NCI-H69 (cell line): ENCODE measurements around the gene CX3CR1.

Source experiments
- DNase-seq: peaks from one replicate; lab custom pipeline; 2025; lab: John Stamatoyannopoulos, UW

Gene CX3CR1

GRCh38 chr3:39291903-39292329, 12.1 kb upstream of the CX3CR1 start:
- DNase-seq, result peak; percentile 59

GRCh38 chr3:39290255-39290654, 10.4 kb upstream of the CX3CR1 start:
- DNase-seq, result no peak

- no peak for DNase-seq
Measured at GRCh38 chr3:39289107-39289506, 9.3 kb upstream of the CX3CR1 start.

DNA sequence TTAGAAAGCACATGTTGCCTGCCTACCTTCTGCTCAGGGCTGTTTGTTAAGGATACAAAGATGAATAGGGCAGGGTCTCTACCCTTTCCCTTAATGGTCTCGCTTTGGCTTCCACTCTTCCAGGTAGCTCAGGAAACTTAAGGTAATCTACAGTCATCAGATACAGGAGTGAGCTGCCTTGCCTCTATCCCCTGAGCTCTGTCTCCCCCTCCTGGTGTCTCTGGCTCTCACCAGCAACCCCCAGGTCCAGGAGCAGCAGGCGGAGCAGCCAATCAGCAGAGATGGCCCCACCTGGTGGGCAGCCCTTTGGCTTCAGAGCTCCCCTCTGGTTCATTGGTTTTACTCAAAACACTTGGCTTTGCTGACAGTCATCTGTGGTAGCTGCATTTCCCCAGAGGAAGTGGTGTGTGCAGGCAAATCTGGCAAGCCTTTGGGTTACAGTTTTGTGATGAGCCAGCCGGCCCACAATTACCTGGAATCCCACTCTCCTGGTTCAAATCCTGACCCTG, 8.5 kb upstream of the CX3CR1 start:
- peak; percentile 94 for DNase-seq

- peak; percentile 37 for DNase-seq
Measured at GRCh38 chr3:39287216-39288164, 7.7 kb upstream of the CX3CR1 start.

- DNase-seq, result no peak
Measured at GRCh38 chr3:39286771-39287170, 6.9 kb upstream of the CX3CR1 start.

- DNase-seq, result no peak
Measured at GRCh38 chr3:39285332-39285731, 5.5 kb upstream of the CX3CR1 start.

DNA sequence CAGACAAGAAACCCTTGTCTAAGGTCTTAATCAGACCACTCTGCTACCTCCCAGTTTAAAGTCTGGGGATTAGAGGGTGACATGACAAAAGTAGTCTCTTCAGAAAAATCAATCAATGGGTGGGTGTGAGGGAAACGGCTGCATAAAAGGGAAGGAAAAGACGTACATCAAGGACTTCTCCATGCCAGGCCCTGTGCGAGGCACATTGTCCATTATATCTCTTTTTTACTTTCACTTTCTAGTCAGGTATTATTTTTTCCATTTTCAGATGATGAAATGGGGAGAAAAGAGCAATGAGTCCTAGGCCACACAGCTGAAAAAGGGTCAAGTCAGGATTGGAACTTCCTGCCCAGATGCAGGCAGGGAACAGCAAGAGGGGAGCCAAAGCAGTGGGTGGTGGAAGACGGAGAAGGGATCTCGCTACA, 4.6 kb upstream of the CX3CR1 start:
- DNase-seq, result no peak

DNA sequence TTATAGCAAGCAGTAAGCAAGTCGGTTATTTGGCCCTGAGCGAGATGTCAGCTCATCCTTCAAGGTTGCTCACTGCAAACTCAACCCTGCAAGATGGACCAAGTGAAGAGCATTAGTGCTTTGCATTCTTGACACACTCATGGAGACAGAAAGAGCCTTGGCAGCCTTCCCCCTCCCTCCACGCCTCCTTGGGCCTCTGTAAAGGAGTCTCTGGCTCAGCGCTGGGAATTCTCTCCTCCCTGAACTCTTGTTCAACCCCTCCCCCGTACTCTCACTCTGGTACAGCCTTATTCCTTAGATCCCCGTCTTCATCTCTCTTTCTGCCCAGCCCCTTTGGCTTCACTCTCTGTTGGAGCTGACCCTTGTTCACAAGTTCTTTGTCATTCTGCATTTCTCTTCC, 2.2 kb upstream of the CX3CR1 start:
- DNase-seq, result no peak

- peak; percentile 43 for DNase-seq
Measured at GRCh38 chr3:39281533-39281932, 1.7 kb upstream of the CX3CR1 start.

DNA sequence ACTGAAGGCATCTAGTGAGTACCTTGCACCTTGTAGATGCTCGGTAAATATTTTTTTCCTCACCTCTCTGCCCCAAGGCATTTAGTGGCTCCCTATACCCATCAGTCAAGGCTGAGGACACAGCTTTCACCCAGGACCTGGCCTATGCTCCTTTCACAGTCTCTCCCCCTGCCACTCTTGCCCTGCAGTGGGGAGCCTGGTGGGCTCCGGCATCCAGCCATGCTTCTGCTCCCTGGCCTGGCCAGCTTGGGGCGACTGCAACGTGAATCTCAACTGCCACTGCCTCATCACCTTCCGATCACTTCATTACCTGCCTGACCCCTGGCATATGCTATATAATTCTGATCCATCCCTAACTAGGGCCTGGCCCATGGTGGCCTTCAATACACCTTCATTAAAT, 735 bp upstream of the CX3CR1 start:
- no peak for DNase-seq

DNA sequence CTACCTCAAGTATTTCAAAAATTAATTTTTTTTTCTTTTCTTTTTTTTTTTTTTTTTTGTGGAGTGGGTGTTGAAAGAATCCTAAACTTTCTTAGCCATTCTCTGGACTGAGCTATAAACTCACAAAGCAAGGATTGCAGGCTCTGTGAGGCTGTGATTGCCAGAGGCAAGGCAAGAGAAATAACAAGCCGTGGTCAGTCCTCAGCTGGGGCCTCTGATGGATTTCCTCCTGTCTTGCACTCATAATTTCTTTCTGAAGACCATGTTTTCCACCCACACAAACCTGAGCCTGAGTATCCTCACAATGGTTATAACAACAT, 1.3 kb downstream of the CX3CR1 start:
- no peak for DNase-seq

- DNase-seq, result no peak
Measured at GRCh38 chr3:39277893-39278615, 1.8 kb downstream of the CX3CR1 start.

DNA sequence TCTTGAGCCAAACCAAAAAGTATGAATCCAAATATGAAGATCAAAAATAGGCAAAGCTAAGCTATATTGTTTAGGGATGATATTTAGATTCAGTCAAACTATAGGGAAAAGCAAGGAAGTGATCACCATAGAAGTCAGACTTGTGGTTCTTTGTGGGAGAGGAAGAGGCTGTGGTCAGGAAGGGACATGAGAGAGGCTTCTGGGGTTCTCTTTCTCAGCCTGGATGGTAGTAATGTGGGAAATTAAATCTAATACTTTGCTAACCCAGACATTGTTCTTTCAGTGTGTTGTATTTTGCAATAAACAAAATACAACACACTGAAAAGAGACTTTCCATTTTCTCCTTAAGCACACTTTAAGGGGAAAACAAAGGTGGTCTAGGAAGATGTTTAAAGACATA, 3.1 kb downstream of the CX3CR1 start:
- DNase-seq, result no peak

GRCh38 chr3:39275963-39276593, 3.8 kb downstream of the CX3CR1 start:
- DNase-seq, result no peak

DNA sequence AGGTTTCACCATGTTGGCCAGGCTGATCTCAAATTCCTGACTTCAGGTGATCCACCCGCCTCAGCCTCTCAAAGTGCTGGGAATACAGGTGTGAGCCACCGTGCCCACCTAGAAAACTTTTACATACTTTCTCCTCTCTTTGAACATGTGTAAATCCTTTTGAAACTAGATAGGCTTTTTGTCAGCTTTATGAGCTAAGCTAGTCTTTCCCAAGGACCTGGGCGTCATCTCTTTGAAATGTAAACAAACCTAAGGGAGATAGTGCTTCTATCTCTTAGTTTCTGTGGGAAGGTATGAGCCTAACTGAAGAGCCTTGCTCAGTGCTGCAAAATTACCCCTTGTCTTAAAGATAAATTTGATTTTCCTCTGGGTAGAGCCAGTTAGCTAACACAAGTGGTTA, 4.8 kb downstream of the CX3CR1 start:
- no peak for DNase-seq

DNA sequence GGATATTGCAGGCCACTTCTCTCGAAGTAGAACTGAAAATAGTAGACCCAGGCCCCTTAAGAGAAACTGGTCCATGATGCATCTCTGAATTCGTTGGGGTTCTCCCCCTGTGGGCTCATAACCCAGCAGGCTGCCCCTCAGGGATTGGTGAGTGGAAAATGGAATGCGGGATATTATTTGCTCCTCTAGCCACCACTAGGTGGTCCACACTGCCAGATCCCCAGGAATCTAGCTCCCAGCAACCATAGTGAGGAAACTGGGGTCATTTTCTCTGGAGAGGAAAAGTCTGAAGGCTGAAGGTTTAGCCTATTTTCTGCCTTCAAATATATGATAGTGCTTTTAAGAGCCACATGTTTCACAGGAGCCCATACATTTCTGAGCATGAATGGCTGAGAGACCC, 6.7 kb downstream of the CX3CR1 start:
- no peak for DNase-seq

- DNase-seq, result no peak
Measured at GRCh38 chr3:39272191-39272590, 7.6 kb downstream of the CX3CR1 start.

GRCh38 chr3:39271363-39271914, 8.4 kb downstream of the CX3CR1 start:
- DNase-seq, result peak; percentile 27

GRCh38 chr3:39269528-39269927, 10.3 kb downstream of the CX3CR1 start:
- no peak for DNase-seq

DNA sequence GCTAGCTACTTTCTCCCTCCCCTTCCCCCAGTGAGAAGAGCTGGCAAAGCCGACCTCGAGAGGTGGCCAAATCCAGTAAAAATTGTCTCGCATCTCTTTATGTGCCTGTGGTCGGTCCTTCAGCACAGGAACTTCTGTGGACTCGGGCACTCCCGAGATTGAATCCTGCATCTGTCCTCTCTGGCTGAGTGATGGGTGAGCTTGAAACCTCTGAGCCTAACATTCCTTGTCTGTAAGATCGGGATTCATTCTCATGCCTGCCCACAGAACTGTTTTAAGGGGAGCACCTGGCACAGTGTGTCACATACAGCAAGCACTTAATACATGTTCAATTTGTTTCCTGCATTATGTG, 11.3 kb downstream of the CX3CR1 start:
- DNase-seq, result no peak
